HEK293 (cell line): ENCODE data around the gene ASTN2.

Source experiments
- ZNF24 ChIP-seq: fragments of 450-650 bp; formaldehyde crosslinking; IDR thresholded peaks from 2 replicates; pipeline ENCODE4 v1.5.1; 2016; ENCODE audit warnings: missing biosample characterization, missing genetic modification characterization
- ZNF274 ChIP-seq, 2 experiments: fragments of 200-500 bp in 1 of 2; fragments of 450-650 bp in 1 of 2; sonication (Bioruptor generic) in 1 of 2; formaldehyde crosslinking in 1 of 2; IDR thresholded peaks; 2 replicates each; pipeline versions ENCODE4 v1.5.1 to v1.6.1; 2014 to 2016; ENCODE audit warnings: borderline replicate concordance in 1 of 2, inconsistent platforms in 1 of 2, low read length in 1 of 2, missing biosample characterization in 1 of 2, missing genetic modification characterization in 1 of 2
- TF ChIP-seq, protein P1 (sequence below): fragments of 450-650 bp; formaldehyde crosslinking; IDR thresholded peaks from 2 replicates; pipeline ENCODE4 v1.5.1; 2016; ENCODE audit warnings: missing biosample characterization, missing genetic modification characterization

- TF ChIP-seq, protein P1, sequence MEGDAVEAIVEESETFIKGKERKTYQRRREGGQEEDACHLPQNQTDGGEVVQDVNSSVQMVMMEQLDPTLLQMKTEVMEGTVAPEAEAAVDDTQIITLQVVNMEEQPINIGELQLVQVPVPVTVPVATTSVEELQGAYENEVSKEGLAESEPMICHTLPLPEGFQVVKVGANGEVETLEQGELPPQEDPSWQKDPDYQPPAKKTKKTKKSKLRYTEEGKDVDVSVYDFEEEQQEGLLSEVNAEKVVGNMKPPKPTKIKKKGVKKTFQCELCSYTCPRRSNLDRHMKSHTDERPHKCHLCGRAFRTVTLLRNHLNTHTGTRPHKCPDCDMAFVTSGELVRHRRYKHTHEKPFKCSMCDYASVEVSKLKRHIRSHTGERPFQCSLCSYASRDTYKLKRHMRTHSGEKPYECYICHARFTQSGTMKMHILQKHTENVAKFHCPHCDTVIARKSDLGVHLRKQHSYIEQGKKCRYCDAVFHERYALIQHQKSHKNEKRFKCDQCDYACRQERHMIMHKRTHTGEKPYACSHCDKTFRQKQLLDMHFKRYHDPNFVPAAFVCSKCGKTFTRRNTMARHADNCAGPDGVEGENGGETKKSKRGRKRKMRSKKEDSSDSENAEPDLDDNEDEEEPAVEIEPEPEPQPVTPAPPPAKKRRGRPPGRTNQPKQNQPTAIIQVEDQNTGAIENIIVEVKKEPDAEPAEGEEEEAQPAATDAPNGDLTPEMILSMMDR = no peak
- TF ChIP-seq ZNF274 (IDR thresholded peaks at IDR 0.05; ENCODE audit: low read length) (no peak), ZNF274 (tag by site-specific recombination; IDR thresholded peaks at IDR 0.05; ENCODE audit: borderline replicate concordance) (no peak), ZNF24 (tag by site-specific recombination) (no peak)
Measured at GRCh38 chr9:116549061-116549664, 865.7 kb downstream of the ASTN2 start.
